Pancreas (tissue), 10 donors: ENCODE data around the gene ADCY2. TPM values are rescaled to one million over a fixed set of nuclear protein-coding genes. Genes with fewer than 3 reads are reported as not detected.

Source experiments
- ATAC-seq, 4 donors: fragments of 200-7000 bp; cut with Tn5 transposase; one replicate each; pipeline versions ENCODE4 v1.8.0 to v1.9.1; 2020; ENCODE audit warnings: mild to moderate bottlenecking in 4 of 4, moderate library complexity in 4 of 4
- DNase-seq, 6 donors: peaks; one replicate each; pipeline ENCODE4 v3.0.0-alpha.2; 2020
- FAIRE-seq: peaks from 2 replicates; lab custom pipeline; 2012; peaks lifted over from hg19 to GRCh38; lab: Jason Lieb, UNC
- H3K27ac ChIP-seq, 4 donors: fragments of 200-600 bp; sonication (generic); 1 replicate in 3 of 4; 2 replicates in 1 of 4; pipeline versions ENCODE4 v1.5.0 to v1.8.0; 2020
- H3K27me3 ChIP-seq, 4 donors: fragments of 200-600 bp; one replicate each; pipeline ENCODE4 v1.8.0; 2021
- H3K36me3 ChIP-seq, 3 donors: fragments of 200-600 bp; sonication (generic) in 1 of 3; one replicate each; pipeline versions ENCODE4 v1.5.0 to v1.8.0; 2020 to 2021
- H3K4me1 ChIP-seq, 3 donors: fragments of 200-600 bp; one replicate each; pipeline ENCODE4 v1.8.0; 2021
- H3K4me3 ChIP-seq, 4 donors: fragments of 200-600 bp; sonication (generic) in 2 of 4; one replicate each; pipeline versions ENCODE4 v1.5.0 to v1.8.0; 2020 to 2021
- H3K9me3 ChIP-seq, 4 donors: fragments of 200-600 bp; one replicate each; pipeline ENCODE4 v1.8.0; 2021
- WGBS, 2 donors: extraction: QIAGEN DNeasy Blood & Tissue Kit; methylation state at CpG; one replicate each; pipeline ENCODE4 v1.1.7; 2013; 5-methylcytosine and 5-hydroxymethylcytosine counted together
- intact Hi-C, 3 donors: fragments of 100-400 bp; cut with DNase I; formaldehyde crosslinking; loops; one replicate each; pipeline versions ENCODE4 v1.11.1 to v1.14.2; 2022
- polyA plus RNA-seq, 2 donors: library from polyadenylated mRNA; stranded (reverse); fragments of 200-250 nt; gene quantifications; one replicate each; pipeline ENCODE4 v1.2.3, GENCODE V29; 2013
- total RNA-seq, 6 donors: library from RNA; stranded (reverse); fragmentation: NEBNext Ultra II Directional in 4 of 6; extraction: Animal tissue kit (Norgen Biotek cat#: 25700) in 4 of 6; gene quantifications; one replicate each; pipeline versions ENCODE4 v1.2.1 to v1.2.4, GENCODE V29; 2021 to 2023
- TF ChIP-seq, protein P1 (sequence below), 4 donors: fragments of 200-600 bp; sonication (generic) in 3 of 4; IDR thresholded peaks; one replicate each; pipeline versions ENCODE4 v1.5.0 to v1.8.0; 2021; ENCODE audit warnings: antibody characterized with exemption in 4 of 4
- donor health status: healthy with polysubstance abuse.
- donor health status: DM: no; HTN: no; CAD: no; lungs with moderate emphysema.
- donor health status: DM: no; HTN: no; CAD: no.
- donor health status: control.
- donor health status: control.
- donor health status: Bipolar disorder and iron deficiency.
- donor health status: DM: yes; HTN: yes; CAD: no.
- donor health status: DM: no; HTN: no; CAD: no.
- donor health status: DM: no; HTN: no; CAD: no.
- donor health status: DM: yes; HTN: yes; CAD: no.

The ADCY2 gene
- total and polyA plus RNA-seq, 8 donors: 0.19 to 2.2 (median 0.50) TPM

GRCh38 chr5:7634837-7635236 lies 238.9 kb downstream of the ADCY2 start:
- H3K36me3 ChIP-seq: no peaks in the 10 kb centered on the region
- FAIRE-seq (no peak), ATAC-seq (no peak), DNase-seq (no peak)
- H3K4me1 ChIP-seq: no peaks in the 10 kb centered on the region
- WGBS, 2 donors: 72 to 81% methylated on average over 3 of the region's 3 CpGs
- H3K27ac ChIP-seq: no peak overlapping the region
- intact Hi-C loops: no loop called here
- TF ChIP-seq, protein P1, sequence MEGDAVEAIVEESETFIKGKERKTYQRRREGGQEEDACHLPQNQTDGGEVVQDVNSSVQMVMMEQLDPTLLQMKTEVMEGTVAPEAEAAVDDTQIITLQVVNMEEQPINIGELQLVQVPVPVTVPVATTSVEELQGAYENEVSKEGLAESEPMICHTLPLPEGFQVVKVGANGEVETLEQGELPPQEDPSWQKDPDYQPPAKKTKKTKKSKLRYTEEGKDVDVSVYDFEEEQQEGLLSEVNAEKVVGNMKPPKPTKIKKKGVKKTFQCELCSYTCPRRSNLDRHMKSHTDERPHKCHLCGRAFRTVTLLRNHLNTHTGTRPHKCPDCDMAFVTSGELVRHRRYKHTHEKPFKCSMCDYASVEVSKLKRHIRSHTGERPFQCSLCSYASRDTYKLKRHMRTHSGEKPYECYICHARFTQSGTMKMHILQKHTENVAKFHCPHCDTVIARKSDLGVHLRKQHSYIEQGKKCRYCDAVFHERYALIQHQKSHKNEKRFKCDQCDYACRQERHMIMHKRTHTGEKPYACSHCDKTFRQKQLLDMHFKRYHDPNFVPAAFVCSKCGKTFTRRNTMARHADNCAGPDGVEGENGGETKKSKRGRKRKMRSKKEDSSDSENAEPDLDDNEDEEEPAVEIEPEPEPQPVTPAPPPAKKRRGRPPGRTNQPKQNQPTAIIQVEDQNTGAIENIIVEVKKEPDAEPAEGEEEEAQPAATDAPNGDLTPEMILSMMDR (IDR thresholded peaks at IDR 0.05): no peak
- no peak overlapping the region for H3K4me3 ChIP-seq
- H3K27me3 ChIP-seq: no peaks in the 10 kb centered on the region
- no peaks in the 10 kb centered on the region for H3K9me3 ChIP-seq

DNA sequence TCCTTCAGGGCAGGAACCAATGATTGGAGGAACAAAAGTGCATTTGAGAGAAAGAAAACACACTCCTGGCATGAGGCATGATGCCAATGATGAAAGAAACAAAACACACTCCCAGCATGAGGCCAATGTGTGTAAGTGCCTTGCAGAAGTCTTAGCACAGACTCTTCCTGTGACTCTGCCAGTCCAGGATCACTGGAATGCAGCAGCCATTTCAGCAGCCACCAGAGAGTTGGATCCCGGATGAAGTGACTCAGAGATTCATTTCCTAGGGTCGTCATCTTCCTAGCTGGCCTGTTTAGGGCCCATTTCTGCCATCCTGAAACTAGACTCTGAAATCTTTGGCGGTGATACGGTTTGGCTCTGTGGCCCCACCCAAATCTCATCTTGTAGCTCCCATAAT lies 242.5 kb downstream of the ADCY2 start:
- Histone ChIP-seq H3K9me3 (no peaks in the 10 kb centered on the region), H3K27ac (no peak overlapping the region), H3K27me3 (no peaks in the 10 kb centered on the region), H3K4me3 (no peak overlapping the region), H3K36me3 (no peaks in the 10 kb centered on the region), H3K4me1 (no peaks in the 10 kb centered on the region)
- TF ChIP-seq, protein P1 (IDR thresholded peaks at IDR 0.05): no peak
- no peak for ATAC-seq
- intact Hi-C loops: no loop called here
- WGBS, 2 donors: 69 to 77% methylated on average over 4 of the region's 4 CpGs
- no peak for FAIRE-seq
- DNase-seq: no peak

- ATAC-seq (no peak), FAIRE-seq (no peak), DNase-seq (no peak)
- Histone ChIP-seq H3K9me3 (no peaks in the 10 kb centered on the region), H3K27ac (no peak overlapping the region), H3K27me3 (no peaks in the 10 kb centered on the region), H3K36me3 (no peaks in the 10 kb centered on the region), H3K4me3 (no peak overlapping the region), H3K4me1 (no peaks in the 10 kb centered on the region)
- intact Hi-C loops: no loop called here
- TF ChIP-seq, protein P1 (IDR thresholded peaks at IDR 0.05): no peak
These were observed 246.1 kb downstream of the ADCY2 start for GRCh38 chr5:7642029-7642428.

- FAIRE-seq: no peak
- intact Hi-C loops: no loop called here
These were observed 248.8 kb downstream of the ADCY2 start for GRCh38 chr5:7644723-7645122.

DNA sequence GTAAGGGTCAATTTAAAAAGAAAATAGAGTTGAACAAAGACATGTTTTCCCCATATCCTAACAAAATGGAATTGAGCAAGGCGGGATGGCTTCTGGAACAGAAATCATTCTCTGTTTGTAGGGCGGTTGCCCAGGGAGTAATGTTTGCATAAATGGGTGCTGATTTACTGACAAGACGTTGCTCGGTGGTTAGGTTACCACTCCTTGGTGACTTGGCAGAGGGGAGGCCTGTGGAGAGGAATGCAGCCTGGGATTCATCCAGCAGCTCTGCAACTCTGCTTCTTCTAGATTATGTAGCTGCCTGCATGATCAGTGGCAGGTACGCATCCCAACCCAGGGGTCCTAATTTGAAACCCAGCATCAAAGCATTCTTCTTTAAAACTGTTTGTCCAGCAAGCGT lies 254.8 kb downstream of the ADCY2 start:
- WGBS, 2 donors: 72 to 82% methylated on average over 6 of the region's 6 CpGs
- no peak overlapping the region for H3K4me3 ChIP-seq
- no peak for FAIRE-seq
- DNase-seq: no peak
- ATAC-seq: no peak
- H3K36me3 ChIP-seq: no peaks in the 10 kb centered on the region
- H3K4me1 ChIP-seq: no peaks in the 10 kb centered on the region
- no peaks in the 10 kb centered on the region for H3K27me3 ChIP-seq
- TF ChIP-seq, protein P1 (IDR thresholded peaks at IDR 0.05): no peak
- intact Hi-C loops: no loop called here
- no peak overlapping the region for H3K27ac ChIP-seq
- H3K9me3 ChIP-seq: no peaks in the 10 kb centered on the region

More at GRCh38 chr5:7644723-7645122, 248.8 kb downstream of the ADCY2 start:
- Histone ChIP-seq H3K4me1 (no peaks in the 10 kb centered on the region), H3K9me3 (no peaks in the 10 kb centered on the region), H3K36me3 (no peaks in the 10 kb centered on the region), H3K27ac (no peak overlapping the region), H3K27me3 (no peaks in the 10 kb centered on the region), H3K4me3 (no peak overlapping the region)
- TF ChIP-seq, protein P1 (IDR thresholded peaks at IDR 0.05): no peak
- no peak for DNase-seq
- WGBS, 2 donors: 58 to 65% methylated on average over 3 of the region's 3 CpGs
- ATAC-seq: no peak
